ENCODE data around the gene POLR2F.

DNA sequence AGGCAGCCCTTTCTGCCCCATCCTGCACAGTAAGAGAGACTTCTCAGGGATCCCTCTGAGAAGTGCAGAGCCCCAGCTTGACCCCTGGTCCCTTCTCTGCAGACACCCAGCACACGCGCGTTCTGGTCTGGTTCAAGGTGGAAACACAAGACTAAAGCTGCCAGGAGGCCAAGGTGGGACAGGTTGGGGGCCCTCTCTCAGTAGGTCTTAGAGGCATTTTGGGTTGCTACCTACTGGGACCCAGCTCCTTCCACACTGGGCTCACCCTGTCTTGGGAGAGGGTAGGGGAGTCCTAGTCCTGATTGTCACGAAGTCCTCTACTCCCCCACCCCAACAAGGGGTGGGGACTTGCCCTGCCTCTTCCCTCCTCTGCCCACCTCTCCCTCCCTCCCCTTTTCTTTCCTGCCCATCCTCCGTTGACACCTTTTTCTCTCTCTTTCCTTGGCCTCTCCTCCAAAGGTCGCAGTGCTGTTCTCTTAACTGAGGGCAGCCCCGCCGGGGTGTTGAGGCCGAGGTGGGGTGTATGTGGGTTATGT, 31.6 kb downstream of the POLR2F start:
- TF ChIP-seq, protein P1, sequence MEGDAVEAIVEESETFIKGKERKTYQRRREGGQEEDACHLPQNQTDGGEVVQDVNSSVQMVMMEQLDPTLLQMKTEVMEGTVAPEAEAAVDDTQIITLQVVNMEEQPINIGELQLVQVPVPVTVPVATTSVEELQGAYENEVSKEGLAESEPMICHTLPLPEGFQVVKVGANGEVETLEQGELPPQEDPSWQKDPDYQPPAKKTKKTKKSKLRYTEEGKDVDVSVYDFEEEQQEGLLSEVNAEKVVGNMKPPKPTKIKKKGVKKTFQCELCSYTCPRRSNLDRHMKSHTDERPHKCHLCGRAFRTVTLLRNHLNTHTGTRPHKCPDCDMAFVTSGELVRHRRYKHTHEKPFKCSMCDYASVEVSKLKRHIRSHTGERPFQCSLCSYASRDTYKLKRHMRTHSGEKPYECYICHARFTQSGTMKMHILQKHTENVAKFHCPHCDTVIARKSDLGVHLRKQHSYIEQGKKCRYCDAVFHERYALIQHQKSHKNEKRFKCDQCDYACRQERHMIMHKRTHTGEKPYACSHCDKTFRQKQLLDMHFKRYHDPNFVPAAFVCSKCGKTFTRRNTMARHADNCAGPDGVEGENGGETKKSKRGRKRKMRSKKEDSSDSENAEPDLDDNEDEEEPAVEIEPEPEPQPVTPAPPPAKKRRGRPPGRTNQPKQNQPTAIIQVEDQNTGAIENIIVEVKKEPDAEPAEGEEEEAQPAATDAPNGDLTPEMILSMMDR (IDR thresholded peaks at IDR 0.05), result no peak
- TF ChIP-seq POLR2AphosphoS5 (IDR thresholded peaks at IDR 0.05), result no peak

Data from suprapubic skin (tissue), 3 donors.